ENCODE results near the gene CCNL1.

CCNL1 gene

GRCh38 chr3:157100608-157101396 lies 59.1 kb downstream of the CCNL1 start:
- TF ChIP-seq POLR2AphosphoS5 (IDR thresholded peaks at IDR 0.05; ENCODE audit: low read depth, low read length) (no peak), REST (IDR thresholded peaks at IDR 0.05; ENCODE audit: insufficient read depth in 1 of 2, low read depth in 2 of 2, low read length in 2 of 2) (no peak), FOXP2 (optimal IDR thresholded peaks at IDR 0.05; ENCODE audit: borderline replicate concordance, extremely low read depth, extremely low read length, insufficient read depth) (no peak), SIN3A (IDR thresholded peaks at IDR 0.05; ENCODE audit: borderline replicate concordance, insufficient read depth, low read length) (no peak), TAF1 (IDR thresholded peaks at IDR 0.05; ENCODE audit: borderline replicate concordance, insufficient read depth, low read length) (no peak)

GRCh38 chr3:157100096-157100477 lies 59.9 kb downstream of the CCNL1 start:
- TF ChIP-seq TAF1 (IDR thresholded peaks at IDR 0.05; ENCODE audit: borderline replicate concordance, insufficient read depth, low read length) = no peak
- no peak for TF ChIP-seq POLR2AphosphoS5 (IDR thresholded peaks at IDR 0.05; ENCODE audit: low read depth, low read length)
- no peak for TF ChIP-seq FOXP2 (optimal IDR thresholded peaks at IDR 0.05; ENCODE audit: borderline replicate concordance, extremely low read depth, extremely low read length, insufficient read depth)

- TF ChIP-seq TAF1 (IDR thresholded peaks at IDR 0.05; ENCODE audit: borderline replicate concordance, insufficient read depth, low read length) = no peak
- TF ChIP-seq REST (IDR thresholded peaks at IDR 0.05; ENCODE audit: insufficient read depth in 1 of 2, low read depth in 2 of 2, low read length in 2 of 2) = no peak
- TF ChIP-seq POLR2AphosphoS5 (IDR thresholded peaks at IDR 0.05; ENCODE audit: low read depth, low read length) = no peak
- TF ChIP-seq FOXP2 (optimal IDR thresholded peaks at IDR 0.05; ENCODE audit: borderline replicate concordance, extremely low read depth, extremely low read length, insufficient read depth) = no peak
- TF ChIP-seq SIN3A (IDR thresholded peaks at IDR 0.05; ENCODE audit: borderline replicate concordance, insufficient read depth, low read length) = no peak
These were observed 60.4 kb downstream of the CCNL1 start for GRCh38 chr3:157099326-157100095.

GRCh38 chr3:157098823-157099185 lies 61.1 kb downstream of the CCNL1 start:
- TF ChIP-seq FOXP2 (optimal IDR thresholded peaks at IDR 0.05; ENCODE audit: borderline replicate concordance, extremely low read depth, extremely low read length, insufficient read depth) = no peak
- TF ChIP-seq TAF1 (IDR thresholded peaks at IDR 0.05; ENCODE audit: borderline replicate concordance, insufficient read depth, low read length) = no peak
- no peak for TF ChIP-seq POLR2AphosphoS5 (IDR thresholded peaks at IDR 0.05; ENCODE audit: low read depth, low read length)
- TF ChIP-seq SIN3A (IDR thresholded peaks at IDR 0.05; ENCODE audit: borderline replicate concordance, insufficient read depth, low read length) = no peak
- TF ChIP-seq REST (IDR thresholded peaks at IDR 0.05; ENCODE audit: insufficient read depth in 1 of 2, low read depth in 2 of 2, low read length in 2 of 2) = no peak

- no peak for TF ChIP-seq SIN3A (IDR thresholded peaks at IDR 0.05; ENCODE audit: borderline replicate concordance, insufficient read depth, low read length)
- TF ChIP-seq FOXP2 (optimal IDR thresholded peaks at IDR 0.05; ENCODE audit: borderline replicate concordance, extremely low read depth, extremely low read length, insufficient read depth) = no peak
- no peak for TF ChIP-seq POLR2AphosphoS5 (IDR thresholded peaks at IDR 0.05; ENCODE audit: low read depth, low read length)
- TF ChIP-seq REST (IDR thresholded peaks at IDR 0.05; ENCODE audit: insufficient read depth in 1 of 2, low read depth in 2 of 2, low read length in 2 of 2) = no peak
These were observed 61.7 kb downstream of the CCNL1 start for GRCh38 chr3:157098121-157098822.
